Astrocyte (in vitro differentiated cells and primary cell): ENCODE data around the gene CRYL1. TPM values are rescaled to one million over a fixed set of nuclear protein-coding genes. Genes with fewer than 3 reads are reported as not detected.

Experiments
- DNase-seq: peaks from one replicate; pipeline ENCODE4 v3.0.0-alpha.2; 2010; ENCODE audit warnings: low read depth
- FAIRE-seq: peaks from 2 replicates; lab custom pipeline; 2011; peaks lifted over from hg19 to GRCh38; lab: Jason Lieb, UNC
- H2AFZ ChIP-seq: 2 replicates; pipeline ENCODE4 v1.6.0; 2012; ENCODE audit warnings: low read depth, low read length, inconsistent platforms
- H3K27ac ChIP-seq: 2 replicates; pipeline ENCODE4 v1.5.1; 2011; ENCODE audit warnings: low read depth, low read length, inconsistent platforms
- H3K27me3 ChIP-seq: 2 replicates; pipeline ENCODE4 v1.6.0; 2011; ENCODE audit warnings: low read length, inconsistent platforms; ENCODE audit not compliant: insufficient read depth
- H3K36me3 ChIP-seq: 2 replicates; pipeline ENCODE4 v1.5.1; 2011; ENCODE audit warnings: low read length, inconsistent platforms; ENCODE audit not compliant: insufficient read depth
- H3K4me1 ChIP-seq: 2 replicates; pipeline ENCODE4 v1.5.1; 2011; ENCODE audit warnings: low read length, inconsistent platforms; ENCODE audit not compliant: insufficient read depth
- H3K4me2 ChIP-seq: 2 replicates; pipeline ENCODE4 v1.6.0; 2012; ENCODE audit warnings: low read length, inconsistent platforms
- H3K4me3 ChIP-seq: 2 replicates; pipeline ENCODE4 v1.5.1; 2011; ENCODE audit warnings: low read depth, mild to moderate bottlenecking, low read length, inconsistent platforms; ENCODE audit not compliant: insufficient read depth
- H3K79me2 ChIP-seq: 2 replicates; pipeline ENCODE4 v1.6.0; 2012; ENCODE audit warnings: mild to moderate bottlenecking, low read length, inconsistent platforms; ENCODE audit not compliant: insufficient read depth
- H3K9ac ChIP-seq: 2 replicates; pipeline ENCODE4 v1.6.0; 2012; ENCODE audit warnings: mild to moderate bottlenecking, low read length, inconsistent platforms
- H3K9me3 ChIP-seq: 2 replicates; pipeline ENCODE4 v1.5.1; 2012; ENCODE audit warnings: low read depth, mild to moderate bottlenecking, low read length, inconsistent platforms; ENCODE audit not compliant: insufficient read depth
- H4K20me1 ChIP-seq: 2 replicates; pipeline ENCODE4 v1.6.0; 2012; ENCODE audit warnings: low read length, inconsistent platforms; ENCODE audit not compliant: insufficient read depth
- H3K27ac Mint-ChIP-seq: one replicate; pipeline ENCODE4 v1.8.0; 2021; ENCODE audit warnings: mild to moderate bottlenecking, mixed read lengths; ENCODE audit not compliant: unreplicated experiment
- H3K27me3 Mint-ChIP-seq: one replicate; pipeline ENCODE4 v1.8.0; 2021; ENCODE audit warnings: low read depth, mixed read lengths; ENCODE audit not compliant: unreplicated experiment
- H3K36me3 Mint-ChIP-seq: one replicate; pipeline ENCODE4 v1.8.0; 2021; ENCODE audit warnings: low read depth, mixed read lengths; ENCODE audit not compliant: unreplicated experiment
- H3K4me1 Mint-ChIP-seq: one replicate; pipeline ENCODE4 v1.8.0; 2021; ENCODE audit warnings: low read depth, mixed read lengths; ENCODE audit not compliant: unreplicated experiment
- H3K4me3 Mint-ChIP-seq: one replicate; pipeline ENCODE4 v1.8.0; 2021; ENCODE audit warnings: mild to moderate bottlenecking, moderate library complexity, mixed read lengths; ENCODE audit not compliant: unreplicated experiment
- H3K9me3 Mint-ChIP-seq: one replicate; pipeline ENCODE4 v1.8.0; 2021; ENCODE audit warnings: mild to moderate bottlenecking, mixed read lengths; ENCODE audit not compliant: unreplicated experiment
- EZH2 ChIP-seq: IDR thresholded peaks from 2 replicates; pipeline ENCODE4 v1.6.1; 2012; ENCODE audit warnings: mild to moderate bottlenecking, low read length, inconsistent platforms; ENCODE audit not compliant: insufficient read depth
- total RNA-seq: library from RNA; stranded (reverse); gene quantifications from 2 replicates; pipeline ENCODE4 v1.2.1, GENCODE V29; 2021
- TF ChIP-seq, protein P1 (sequence below): IDR thresholded peaks from 2 replicates; pipeline ENCODE4 v1.5.1; 2011; ENCODE audit warnings: low read depth, mild to moderate bottlenecking, inconsistent platforms, low read length, moderate library complexity; ENCODE audit not compliant: insufficient read depth

Gene CRYL1
- total RNA-seq, 1 donor from 2014 or later = 3.7 TPM

DNA sequence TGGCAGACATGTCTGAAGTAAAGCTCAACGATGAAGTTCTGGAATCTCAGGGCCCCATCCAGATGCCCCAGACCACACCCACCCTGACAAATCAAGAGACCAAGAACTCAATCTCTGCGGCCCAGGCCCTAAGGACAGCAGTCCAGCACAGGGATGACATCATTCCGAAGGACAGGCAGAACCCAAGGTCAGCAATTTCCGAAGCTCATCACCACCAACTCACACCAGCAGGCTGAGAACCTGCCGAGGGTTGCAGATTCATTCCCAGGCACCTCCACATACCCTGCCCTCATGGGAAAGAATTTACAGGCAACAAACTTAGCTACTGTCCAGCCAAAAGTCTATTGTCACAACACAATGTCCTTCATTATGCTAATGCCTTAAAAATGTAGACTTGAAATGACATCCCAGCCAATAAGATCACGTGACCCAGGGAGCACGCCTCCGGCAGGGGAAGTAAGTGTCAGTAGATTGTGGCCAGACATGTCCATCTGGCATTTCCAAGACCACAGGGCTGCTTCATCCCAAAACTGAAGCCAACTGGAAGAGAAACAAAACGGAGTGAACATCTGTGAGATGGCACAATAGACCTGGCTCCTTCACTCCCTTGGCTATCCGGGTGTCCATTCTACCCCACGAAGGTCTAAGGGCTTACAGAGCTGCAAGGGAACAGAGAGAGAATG, 98.8 kb downstream of the CRYL1 start:
- Histone ChIP-seq H3K36me3 (no peaks in the 10 kb centered on the region), H3K9ac (no peak overlapping the region), H2AFZ (no peak overlapping the region), H3K79me2 (no peaks in the 10 kb centered on the region), H3K4me1 (peaks cover 30% of the 10 kb centered on the region), H3K4me3 (no peak overlapping the region), H3K27ac (no peak overlapping the region), H3K9me3 (no peaks in the 10 kb centered on the region), H3K27me3 (peaks cover 12% of the 10 kb centered on the region), H3K4me2 (no peak overlapping the region), H4K20me1 (no peaks in the 10 kb centered on the region)
- no peak for DNase-seq
- H3K4me3 Mint-ChIP-seq = no peak overlapping the region
- peaks cover 2% of the 10 kb centered on the region for H3K27me3 Mint-ChIP-seq
- H3K27ac Mint-ChIP-seq = peak overlapping the region; percentile 69
- peaks cover 3% of the 10 kb centered on the region for H3K36me3 Mint-ChIP-seq
- peaks cover 53% of the 10 kb centered on the region for H3K4me1 Mint-ChIP-seq
- FAIRE-seq = no peak
- peaks cover 2% of the 10 kb centered on the region for H3K9me3 Mint-ChIP-seq
- TF ChIP-seq, protein P1, sequence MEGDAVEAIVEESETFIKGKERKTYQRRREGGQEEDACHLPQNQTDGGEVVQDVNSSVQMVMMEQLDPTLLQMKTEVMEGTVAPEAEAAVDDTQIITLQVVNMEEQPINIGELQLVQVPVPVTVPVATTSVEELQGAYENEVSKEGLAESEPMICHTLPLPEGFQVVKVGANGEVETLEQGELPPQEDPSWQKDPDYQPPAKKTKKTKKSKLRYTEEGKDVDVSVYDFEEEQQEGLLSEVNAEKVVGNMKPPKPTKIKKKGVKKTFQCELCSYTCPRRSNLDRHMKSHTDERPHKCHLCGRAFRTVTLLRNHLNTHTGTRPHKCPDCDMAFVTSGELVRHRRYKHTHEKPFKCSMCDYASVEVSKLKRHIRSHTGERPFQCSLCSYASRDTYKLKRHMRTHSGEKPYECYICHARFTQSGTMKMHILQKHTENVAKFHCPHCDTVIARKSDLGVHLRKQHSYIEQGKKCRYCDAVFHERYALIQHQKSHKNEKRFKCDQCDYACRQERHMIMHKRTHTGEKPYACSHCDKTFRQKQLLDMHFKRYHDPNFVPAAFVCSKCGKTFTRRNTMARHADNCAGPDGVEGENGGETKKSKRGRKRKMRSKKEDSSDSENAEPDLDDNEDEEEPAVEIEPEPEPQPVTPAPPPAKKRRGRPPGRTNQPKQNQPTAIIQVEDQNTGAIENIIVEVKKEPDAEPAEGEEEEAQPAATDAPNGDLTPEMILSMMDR = no peak
- TF ChIP-seq EZH2 = no peak

DNA sequence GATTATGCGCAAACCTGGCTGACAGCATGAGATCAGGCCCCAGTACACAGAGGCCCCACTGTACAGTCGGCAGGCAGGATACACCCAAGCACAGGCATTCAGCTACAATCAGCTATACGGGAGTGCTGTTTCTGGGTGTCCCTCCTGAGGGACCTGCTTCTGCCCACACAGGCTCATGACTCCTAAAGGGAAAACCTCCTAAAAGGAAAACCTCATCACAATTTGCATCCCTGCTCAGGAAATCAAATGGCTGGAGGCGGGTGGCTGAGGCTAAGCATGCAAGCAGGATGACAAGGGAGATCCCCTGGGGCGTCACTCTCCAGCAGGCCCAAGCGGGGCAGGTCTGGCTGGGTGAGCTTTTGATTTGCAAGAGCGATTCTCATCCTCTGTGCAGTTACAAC, 99.8 kb downstream of the CRYL1 start:
- no peak for DNase-seq
- H3K36me3 Mint-ChIP-seq = peaks cover 3% of the 10 kb centered on the region
- peaks cover 60% of the 10 kb centered on the region for H3K4me1 Mint-ChIP-seq
- H3K9ac ChIP-seq = no peak overlapping the region
- H3K9me3 ChIP-seq = no peaks in the 10 kb centered on the region
- peak overlapping the region; percentile 92 for H3K27ac Mint-ChIP-seq
- no peak overlapping the region for H3K27ac ChIP-seq
- H3K9me3 Mint-ChIP-seq = peaks cover 2% of the 10 kb centered on the region
- no peak overlapping the region for H3K4me2 ChIP-seq
- H3K36me3 ChIP-seq = no peaks in the 10 kb centered on the region
- H3K27me3 ChIP-seq = peaks cover 12% of the 10 kb centered on the region
- H3K4me3 Mint-ChIP-seq = no peak overlapping the region
- TF ChIP-seq EZH2 = no peak
- TF ChIP-seq, protein P1 = no peak
- no peak overlapping the region for H2AFZ ChIP-seq
- no peaks in the 10 kb centered on the region for H3K79me2 ChIP-seq
- no peak overlapping the region for H3K4me3 ChIP-seq
- peaks cover 30% of the 10 kb centered on the region for H3K4me1 ChIP-seq
- FAIRE-seq = no peak
- H4K20me1 ChIP-seq = no peaks in the 10 kb centered on the region
- peaks cover 2% of the 10 kb centered on the region for H3K27me3 Mint-ChIP-seq

DNA sequence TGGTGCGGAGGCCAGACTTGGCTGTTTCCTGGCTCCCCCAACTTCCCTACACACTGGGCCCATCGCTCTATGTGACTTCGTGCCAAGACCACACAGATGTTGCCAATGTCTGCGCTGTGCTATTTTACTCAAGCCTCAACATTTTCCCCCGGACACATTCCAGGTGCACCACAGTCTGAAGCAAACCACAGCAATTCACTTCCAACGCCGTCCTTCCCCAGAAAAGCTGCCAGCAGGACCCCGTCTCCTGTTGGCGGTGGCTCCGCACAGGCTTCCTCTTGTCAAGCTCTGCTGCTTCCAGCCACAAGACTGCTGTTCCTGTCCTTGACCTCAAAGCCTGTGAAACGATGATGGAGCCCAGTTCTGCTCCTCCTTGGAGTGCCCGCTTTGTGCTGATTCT, 100.7 kb downstream of the CRYL1 start:
- Mint-ChIP-seq H3K27me3 (peaks cover 2% of the 10 kb centered on the region), H3K4me1 (peaks cover 58% of the 10 kb centered on the region), H3K9me3 (peaks cover 2% of the 10 kb centered on the region), H3K27ac (peak overlapping the region; percentile 92), H3K36me3 (peaks cover 3% of the 10 kb centered on the region), H3K4me3 (no peak overlapping the region)
- TF ChIP-seq EZH2 = no peak
- TF ChIP-seq, protein P1 = no peak
- Histone ChIP-seq H3K4me1 (peaks cover 34% of the 10 kb centered on the region), H3K36me3 (no peaks in the 10 kb centered on the region), H2AFZ (no peak overlapping the region), H3K27me3 (peaks cover 12% of the 10 kb centered on the region), H3K9ac (no peak overlapping the region), H3K79me2 (no peaks in the 10 kb centered on the region), H3K4me3 (no peak overlapping the region), H4K20me1 (no peaks in the 10 kb centered on the region), H3K4me2 (peak overlapping the region; percentile 48), H3K27ac (no peak overlapping the region), H3K9me3 (no peaks in the 10 kb centered on the region)
- no peak for FAIRE-seq
- peak; percentile 98 for DNase-seq
